Fibroblast of the aortic adventitia (primary cell): ENCODE measurements around the gene SPEF2. TPM values are rescaled to one million over a fixed set of nuclear protein-coding genes. Genes with fewer than 3 reads are reported as not detected.

Experiments used
- DNase-seq: peaks from one replicate; pipeline ENCODE4 v3.0.0-alpha.2; 2010; ENCODE audit warnings: low read depth
- H3K4me3 ChIP-seq: 2 replicates; pipeline ENCODE4 v1.5.1; 2011; ENCODE audit warnings: low read depth, mild to moderate bottlenecking, control low read depth, low read length, moderate library complexity
- total RNA-seq: library from RNA; depleted of rRNA; stranded (reverse); fragments of >200 nt; gene quantifications from 2 replicates; pipeline ENCODE4 v1.2.3, GENCODE V29; 2012; ENCODE audit warnings: low replicate concordance
- TF ChIP-seq, protein P1 (sequence below): IDR thresholded peaks from 2 replicates; pipeline ENCODE4 v1.5.1; 2011; ENCODE audit warnings: mild to moderate bottlenecking, low read length, control low read depth, inconsistent platforms; ENCODE audit not compliant: insufficient read depth

Gene SPEF2
- total RNA-seq, 1 donor: 5.7 TPM

DNA sequence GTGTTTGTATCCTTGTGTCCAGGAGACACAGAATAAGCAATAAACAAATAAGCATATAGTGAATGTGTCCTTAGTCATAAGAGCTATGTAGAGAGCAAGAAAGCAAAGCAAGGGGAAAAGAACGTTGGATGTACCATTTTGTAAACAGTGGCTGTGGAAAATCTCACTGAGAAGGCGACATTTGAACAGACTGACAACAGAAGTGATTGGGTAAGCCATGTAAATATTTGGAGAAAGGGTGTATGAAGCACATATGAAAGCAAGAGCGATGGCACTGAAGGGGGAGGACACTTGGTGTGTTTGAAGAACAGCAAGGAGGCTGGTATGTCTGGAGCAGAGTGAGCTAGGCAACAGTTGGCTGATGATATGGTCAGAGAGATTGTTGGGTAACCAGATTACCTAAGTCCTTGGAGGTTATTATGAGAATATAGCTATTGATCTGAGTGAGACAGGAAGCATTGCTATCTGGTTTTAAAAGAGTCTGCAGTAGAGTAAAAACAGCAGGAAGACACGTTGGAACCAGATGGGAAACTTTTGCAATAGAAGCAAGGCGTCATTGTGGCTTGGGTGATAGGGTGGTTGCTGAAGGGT, 123.6 kb downstream of the SPEF2 start:
- H3K4me3 ChIP-seq: no peak overlapping the region
- DNase-seq: no peak
- TF ChIP-seq, protein P1, sequence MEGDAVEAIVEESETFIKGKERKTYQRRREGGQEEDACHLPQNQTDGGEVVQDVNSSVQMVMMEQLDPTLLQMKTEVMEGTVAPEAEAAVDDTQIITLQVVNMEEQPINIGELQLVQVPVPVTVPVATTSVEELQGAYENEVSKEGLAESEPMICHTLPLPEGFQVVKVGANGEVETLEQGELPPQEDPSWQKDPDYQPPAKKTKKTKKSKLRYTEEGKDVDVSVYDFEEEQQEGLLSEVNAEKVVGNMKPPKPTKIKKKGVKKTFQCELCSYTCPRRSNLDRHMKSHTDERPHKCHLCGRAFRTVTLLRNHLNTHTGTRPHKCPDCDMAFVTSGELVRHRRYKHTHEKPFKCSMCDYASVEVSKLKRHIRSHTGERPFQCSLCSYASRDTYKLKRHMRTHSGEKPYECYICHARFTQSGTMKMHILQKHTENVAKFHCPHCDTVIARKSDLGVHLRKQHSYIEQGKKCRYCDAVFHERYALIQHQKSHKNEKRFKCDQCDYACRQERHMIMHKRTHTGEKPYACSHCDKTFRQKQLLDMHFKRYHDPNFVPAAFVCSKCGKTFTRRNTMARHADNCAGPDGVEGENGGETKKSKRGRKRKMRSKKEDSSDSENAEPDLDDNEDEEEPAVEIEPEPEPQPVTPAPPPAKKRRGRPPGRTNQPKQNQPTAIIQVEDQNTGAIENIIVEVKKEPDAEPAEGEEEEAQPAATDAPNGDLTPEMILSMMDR: no peak

DNA sequence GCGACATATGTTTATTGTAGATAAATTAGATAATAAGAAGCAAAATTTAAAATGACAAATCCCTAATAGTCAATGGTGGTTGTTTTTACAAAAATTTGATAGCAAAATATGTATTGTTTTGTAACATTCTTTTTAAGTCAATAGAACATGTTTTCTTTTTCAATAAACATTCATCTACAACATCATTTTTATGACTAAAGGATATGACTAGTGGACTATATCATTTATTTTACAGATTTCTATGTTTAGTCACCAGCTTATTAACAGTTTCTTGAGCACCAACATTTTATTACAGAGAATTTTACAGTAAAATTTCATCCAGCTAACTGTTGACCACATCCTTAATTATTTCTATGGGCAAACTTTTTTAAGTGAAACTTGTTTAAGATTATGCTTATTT, 124.3 kb downstream of the SPEF2 start:
- no peak for DNase-seq
- TF ChIP-seq, protein P1: no peak

DNA sequence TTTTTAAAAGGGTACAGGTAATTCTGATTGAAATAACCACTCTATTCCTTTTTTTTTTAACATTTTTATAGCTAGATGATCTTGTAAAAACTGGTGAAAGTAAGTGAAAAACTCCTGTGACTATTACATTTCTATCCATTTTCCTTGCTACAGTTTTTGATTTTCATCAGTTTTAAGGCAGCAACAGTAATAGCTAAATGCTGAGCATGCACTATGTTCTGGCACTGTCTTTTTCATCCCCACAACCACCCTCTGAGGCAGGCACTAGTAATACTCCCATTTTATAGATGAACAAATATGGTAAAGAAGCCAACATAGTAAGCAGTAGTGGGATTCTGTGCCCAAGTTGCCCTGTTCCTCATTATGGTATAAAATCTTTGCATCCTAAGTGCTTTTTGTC, 126.0 kb downstream of the SPEF2 start:
- DNase-seq: no peak
- no peak overlapping the region for H3K4me3 ChIP-seq
- TF ChIP-seq, protein P1: no peak

More for the DNA sequence above, 124.3 kb downstream of the SPEF2 start:
- H3K4me3 ChIP-seq: no peak overlapping the region

DNA sequence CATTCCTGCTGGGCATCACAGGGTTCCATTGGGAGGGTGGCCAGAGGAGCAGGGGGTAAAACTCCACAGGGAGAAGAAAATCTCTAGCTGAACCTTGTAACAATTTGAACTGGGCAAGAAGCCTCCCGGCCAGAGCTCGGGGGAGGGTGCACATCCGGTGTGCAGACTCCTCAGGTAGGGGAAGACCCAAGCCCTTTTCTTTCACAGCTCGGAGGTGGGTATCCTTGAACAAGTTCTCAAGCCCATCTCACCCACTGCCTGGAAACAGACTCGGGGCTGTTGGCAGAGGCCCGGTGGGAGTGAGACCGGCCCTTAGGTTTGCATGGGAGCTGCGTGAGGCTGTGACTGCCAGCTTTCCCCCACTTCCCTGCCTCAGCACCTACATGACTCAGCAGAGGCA, 127.5 kb downstream of the SPEF2 start:
- TF ChIP-seq, protein P1: no peak
- no peak for DNase-seq
- H3K4me3 ChIP-seq: no peak overlapping the region

DNA sequence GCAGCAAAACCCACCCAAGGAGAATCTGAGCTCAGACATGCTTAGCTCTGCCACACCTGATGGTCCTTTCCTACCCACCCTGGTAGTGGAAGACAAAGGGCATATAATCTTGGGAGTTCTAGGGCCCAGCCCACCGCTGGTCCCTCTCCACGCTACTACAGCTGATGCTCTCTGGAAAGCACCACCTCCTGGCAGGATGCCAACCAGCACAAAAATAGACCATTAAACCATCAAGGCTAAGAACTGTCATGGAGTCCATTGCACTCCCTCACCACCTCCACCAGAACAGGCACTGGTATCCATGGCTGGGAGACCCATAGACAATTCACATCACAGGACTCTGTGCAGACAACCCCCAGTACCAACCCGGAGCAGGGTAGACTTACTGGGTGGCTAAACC, 128.0 kb downstream of the SPEF2 start:
- H3K4me3 ChIP-seq: no peak overlapping the region
- DNase-seq: no peak
- TF ChIP-seq, protein P1: no peak

DNA sequence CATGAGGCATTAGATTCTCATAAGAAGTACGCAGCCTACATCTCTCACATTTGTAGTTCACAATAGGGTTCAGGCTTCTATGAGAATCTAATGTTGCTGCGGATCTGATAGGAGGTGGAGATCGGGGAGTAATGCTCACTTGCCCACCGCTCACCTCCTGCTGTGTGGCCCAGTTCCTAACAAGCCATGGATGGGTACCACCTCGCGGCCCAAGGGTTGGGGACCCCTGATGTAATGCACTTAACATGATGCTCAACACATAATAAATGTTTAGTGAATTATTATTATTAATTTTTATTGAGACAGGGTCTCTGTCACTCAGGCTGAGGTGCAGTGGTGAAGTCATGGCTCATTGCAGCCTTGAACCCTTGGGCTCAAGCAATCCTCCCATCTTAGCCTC, 134.3 kb downstream of the SPEF2 start:
- TF ChIP-seq, protein P1: no peak
- DNase-seq: no peak
- no peak overlapping the region for H3K4me3 ChIP-seq

DNA sequence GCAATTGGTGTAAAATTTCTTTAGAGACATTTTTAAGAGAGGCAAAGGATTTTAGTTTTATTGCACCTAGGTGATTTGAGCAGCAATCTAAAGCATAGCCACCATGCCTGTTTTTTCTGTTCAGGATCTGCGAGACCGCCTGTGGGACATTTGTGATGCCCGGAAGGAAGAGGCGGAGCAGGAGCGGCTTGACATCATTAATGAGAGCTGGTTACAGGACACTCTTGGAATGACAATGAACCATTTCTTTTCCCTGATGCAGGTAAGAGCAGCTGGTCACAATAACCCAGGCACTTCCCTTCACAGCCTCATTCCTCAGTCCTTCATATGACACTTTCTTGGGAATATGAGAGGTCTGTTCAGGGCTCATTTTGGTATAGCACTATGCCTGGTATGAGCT, 135.8 kb downstream of the SPEF2 start:
- H3K4me3 ChIP-seq: no peak overlapping the region
- TF ChIP-seq, protein P1: no peak
- DNase-seq: no peak
